PC-3 (cell line): ENCODE results near the gene C1orf198.

Source experiments
- EZH2 ChIP-seq: fragments of 300-600 bp; sonication (generic); IDR thresholded peaks from one replicate; pipeline ENCODE4 v1.6.1; 2017; ENCODE audit warnings: antibody characterized with exemption, mild to moderate bottlenecking, low read length; ENCODE audit not compliant: unreplicated experiment
- EZH2phosphoT487 ChIP-seq: fragments of 300-600 bp; sonication (generic); IDR thresholded peaks from 2 replicates; pipeline ENCODE4 v1.6.1; 2018; ENCODE audit warnings: mild to moderate bottlenecking, antibody characterized with exemption, low read length, borderline replicate concordance
- TF ChIP-seq, protein P1 (sequence below): fragments of 300-600 bp; sonication (generic); conservative IDR thresholded peaks from 2 replicates; pipeline ENCODE4 v1.5.1; 2017; ENCODE audit warnings: antibody characterized with exemption, low read depth, mild to moderate bottlenecking, low read length

DNA sequence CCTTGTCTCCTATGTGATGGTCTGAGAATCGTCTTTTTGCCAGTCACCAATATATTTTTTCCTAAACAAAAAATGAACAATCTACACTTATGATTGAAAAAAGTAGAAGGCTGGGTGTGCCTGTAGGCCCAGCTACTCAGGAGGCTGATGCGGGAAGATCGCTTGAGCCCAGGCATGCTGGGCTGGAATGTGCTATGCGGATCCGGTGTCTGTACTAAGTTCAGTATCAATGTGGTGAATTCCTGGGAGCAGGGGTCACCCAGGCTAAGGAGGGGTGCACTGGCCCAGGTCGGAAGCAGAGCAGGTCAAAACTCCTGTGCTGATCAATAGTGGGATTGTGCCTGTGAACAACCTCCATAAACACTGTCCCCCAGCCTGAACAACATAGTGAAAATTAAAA lies 25.7 kb upstream of the C1orf198 start:
- TF ChIP-seq, protein P1, sequence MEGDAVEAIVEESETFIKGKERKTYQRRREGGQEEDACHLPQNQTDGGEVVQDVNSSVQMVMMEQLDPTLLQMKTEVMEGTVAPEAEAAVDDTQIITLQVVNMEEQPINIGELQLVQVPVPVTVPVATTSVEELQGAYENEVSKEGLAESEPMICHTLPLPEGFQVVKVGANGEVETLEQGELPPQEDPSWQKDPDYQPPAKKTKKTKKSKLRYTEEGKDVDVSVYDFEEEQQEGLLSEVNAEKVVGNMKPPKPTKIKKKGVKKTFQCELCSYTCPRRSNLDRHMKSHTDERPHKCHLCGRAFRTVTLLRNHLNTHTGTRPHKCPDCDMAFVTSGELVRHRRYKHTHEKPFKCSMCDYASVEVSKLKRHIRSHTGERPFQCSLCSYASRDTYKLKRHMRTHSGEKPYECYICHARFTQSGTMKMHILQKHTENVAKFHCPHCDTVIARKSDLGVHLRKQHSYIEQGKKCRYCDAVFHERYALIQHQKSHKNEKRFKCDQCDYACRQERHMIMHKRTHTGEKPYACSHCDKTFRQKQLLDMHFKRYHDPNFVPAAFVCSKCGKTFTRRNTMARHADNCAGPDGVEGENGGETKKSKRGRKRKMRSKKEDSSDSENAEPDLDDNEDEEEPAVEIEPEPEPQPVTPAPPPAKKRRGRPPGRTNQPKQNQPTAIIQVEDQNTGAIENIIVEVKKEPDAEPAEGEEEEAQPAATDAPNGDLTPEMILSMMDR: no peak
- TF ChIP-seq EZH2: no peak
- TF ChIP-seq EZH2phosphoT487: no peak
